Suppressor macrophage (primary cell): Measurements from ENCODE around the gene ZRANB3.
A peak's percentile ranks its signal among the peaks of the same experiment; 100 is the strongest.
"Not testable (repeated sequence)": the region's sequence is repeated elsewhere in the genome, so short reads cannot be mapped to it uniquely, and the experiment has no call there.

Experiments used
- DNase-seq, 4 experiments: peaks; one replicate each; pipeline ENCODE4 v3.0.0-alpha.2; 2020 to 2022

Gene ZRANB3

GRCh38 chr2:135169900-135170753 is 360.9 kb downstream of the ZRANB3 start:
- DNase-seq, result no peak

- DNase-seq, result no peak
Observed at GRCh38 chr2:135168204-135168856, 362.7 kb downstream of the ZRANB3 start.

DNA sequence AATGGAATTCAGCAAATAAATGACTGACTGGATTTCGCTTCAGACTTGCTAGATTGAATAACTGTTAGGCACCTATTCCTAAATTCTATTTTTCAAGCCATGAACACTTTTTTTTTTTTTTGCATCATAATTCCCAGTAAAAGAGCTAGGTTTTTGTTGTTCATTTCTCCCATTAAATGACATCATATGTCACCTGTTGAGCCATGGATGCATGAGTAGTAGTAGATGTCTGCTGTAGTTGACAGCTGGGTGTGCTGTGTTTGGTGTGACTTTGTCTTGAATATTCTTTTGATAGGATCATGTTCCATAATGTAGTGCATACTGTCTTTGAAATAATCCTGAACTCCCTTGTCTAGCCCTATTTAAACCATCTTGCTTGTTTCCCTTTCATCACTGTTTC is 363.7 kb downstream of the ZRANB3 start:
- DNase-seq, result no peak

- no peak for DNase-seq
Observed at GRCh38 chr2:135164431-135164830, 366.6 kb downstream of the ZRANB3 start.

DNA sequence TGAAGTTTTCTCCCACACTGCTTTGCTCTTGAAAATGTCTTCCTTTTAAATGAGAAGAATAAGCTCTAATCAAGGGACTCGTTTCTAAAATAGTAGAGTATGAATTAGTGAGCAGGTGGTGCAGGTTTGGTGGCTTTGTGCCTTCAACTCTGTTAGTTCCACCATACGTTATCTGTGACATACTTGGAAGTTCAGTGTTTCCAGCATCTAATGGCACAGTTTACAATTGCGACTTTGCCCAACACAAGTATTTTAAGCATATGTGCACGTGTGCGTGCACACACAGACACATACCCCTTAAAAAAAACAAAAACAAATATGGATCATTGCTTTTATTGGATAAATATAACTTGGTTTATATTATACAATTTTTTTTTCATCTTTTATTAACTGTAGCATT is 367.1 kb downstream of the ZRANB3 start:
- no peak for DNase-seq

- DNase-seq, result no peak
Observed at GRCh38 chr2:135163306-135163705, 367.7 kb downstream of the ZRANB3 start.

DNA sequence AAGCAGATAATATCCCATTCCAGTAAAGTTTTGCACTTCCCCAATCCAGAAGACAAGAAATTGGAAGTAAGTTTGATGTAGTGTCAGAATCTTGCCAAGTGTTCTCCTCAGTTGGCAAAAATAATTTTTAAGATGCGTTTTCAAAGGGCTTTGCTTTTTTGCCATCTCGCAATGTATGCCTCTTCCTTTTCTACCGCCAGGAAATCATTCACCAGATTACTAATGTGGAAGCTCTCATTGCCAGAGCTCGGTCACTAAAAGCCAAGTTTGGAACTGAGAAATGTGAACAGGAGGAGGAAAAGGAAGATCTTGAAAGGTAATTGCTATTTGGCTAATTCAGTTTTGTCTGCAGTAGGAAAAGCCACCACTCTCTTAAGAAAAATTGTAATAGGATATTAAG is 368.2 kb downstream of the ZRANB3 start:
- DNase-seq, result no peak

- no peak for DNase-seq
Observed at GRCh38 chr2:135162377-135162776, 368.6 kb downstream of the ZRANB3 start.

GRCh38 chr2:135159191-135159590 is 371.8 kb downstream of the ZRANB3 start:
- no peak for DNase-seq

DNA sequence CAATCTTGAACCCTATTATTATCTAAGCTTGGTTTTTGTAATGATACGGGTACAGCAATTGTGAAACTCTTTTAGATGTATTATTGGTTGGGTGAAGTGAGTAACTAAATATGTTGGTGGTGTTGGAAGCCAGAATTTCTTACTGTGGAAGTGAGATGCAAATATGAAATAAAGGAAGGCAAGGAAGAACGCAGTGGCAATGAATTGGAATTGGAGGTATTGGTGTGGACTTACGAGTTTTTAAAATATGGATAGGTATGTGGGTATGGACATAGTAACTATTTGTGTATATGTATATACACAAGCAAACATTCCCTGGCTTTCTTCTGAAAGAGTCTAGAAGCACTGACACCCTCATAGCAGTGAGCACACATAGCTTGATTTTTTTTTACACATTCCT is 373.2 kb downstream of the ZRANB3 start:
- DNase-seq, result no peak

DNA sequence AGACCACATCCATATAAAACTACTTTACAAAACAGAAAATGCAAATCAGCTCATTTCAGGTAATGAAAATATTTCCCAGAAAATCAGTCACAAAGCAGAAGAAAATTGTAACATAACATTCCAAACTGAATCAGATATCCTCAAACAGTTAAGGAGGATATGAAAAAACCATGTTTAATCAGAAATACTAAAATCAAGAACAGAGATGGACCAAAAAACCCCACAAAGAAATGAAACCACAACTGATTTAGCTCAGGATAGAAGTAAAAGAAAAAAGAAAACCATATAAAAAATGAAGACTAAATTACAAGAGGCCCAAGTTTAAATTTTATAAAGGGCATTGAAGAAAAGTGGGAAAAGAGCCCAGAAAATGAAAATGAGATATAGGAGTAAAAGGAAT is 376.1 kb downstream of the ZRANB3 start:
- no peak for DNase-seq

- DNase-seq, result no peak
Observed at GRCh38 chr2:135152361-135152760, 378.7 kb downstream of the ZRANB3 start.

DNA sequence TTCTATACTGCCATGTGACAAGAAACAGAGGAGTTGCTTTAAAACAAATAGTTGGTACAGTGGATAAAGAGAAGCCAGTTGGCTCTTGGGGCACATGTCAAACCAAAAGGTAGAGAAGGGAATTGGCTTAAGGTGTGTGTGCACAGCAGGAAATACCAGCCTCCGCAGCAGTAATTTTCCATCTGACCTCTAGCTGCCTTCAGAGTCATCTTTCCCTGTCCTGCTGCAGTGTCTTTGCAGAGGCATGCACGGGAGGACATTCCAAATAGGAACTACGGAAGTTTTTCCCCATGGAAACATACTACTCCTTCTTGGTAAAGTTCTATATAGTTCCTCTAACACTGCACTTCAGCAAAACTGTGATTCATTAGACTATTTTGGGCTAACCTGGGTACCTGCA is 379.4 kb downstream of the ZRANB3 start:
- no peak for DNase-seq

- DNase-seq, result peak in 2 of 4 experiments; percentile 10 to 12
Observed at GRCh38 chr2:135150725-135151124, 380.3 kb downstream of the ZRANB3 start.

GRCh38 chr2:135149251-135149650 is 381.8 kb downstream of the ZRANB3 start:
- DNase-seq, result no peak

DNA sequence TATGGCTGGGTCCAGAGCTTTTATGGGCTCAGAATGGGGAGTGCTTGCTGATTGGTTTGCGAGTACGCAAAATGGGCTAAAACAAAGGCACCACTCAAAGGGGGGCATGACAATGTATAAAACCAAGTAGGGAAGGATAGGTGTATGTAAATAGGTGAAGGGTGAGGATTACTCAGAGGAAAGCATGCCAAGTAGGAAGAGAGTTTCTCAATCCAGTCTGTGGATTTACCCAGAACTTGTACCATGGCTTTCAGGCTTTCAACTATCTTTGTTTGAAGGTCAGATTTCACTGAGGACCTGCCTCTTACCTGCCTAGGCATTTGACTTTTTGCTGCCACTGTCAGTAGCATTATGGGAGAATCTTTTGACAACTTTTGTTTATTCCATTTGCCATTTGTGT is 386.7 kb downstream of the ZRANB3 start:
- DNase-seq, result no peak

DNA sequence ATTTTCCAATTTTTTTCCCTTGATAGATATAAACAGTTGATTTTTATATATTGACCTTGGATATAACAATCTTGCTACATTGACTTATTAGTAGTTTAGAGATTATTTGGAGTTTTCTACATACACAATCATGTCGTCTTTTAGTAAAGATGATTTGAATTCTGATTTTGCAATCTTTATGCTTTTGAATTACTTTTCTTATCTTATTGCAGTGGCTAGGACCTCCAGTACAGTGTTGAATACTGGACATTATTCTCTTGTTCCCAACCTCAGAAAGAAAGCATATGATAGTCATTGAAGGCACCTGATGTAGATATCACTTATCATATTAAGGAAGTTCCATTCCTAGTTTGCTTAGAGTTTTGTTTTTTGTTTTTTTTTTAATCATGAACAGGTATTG is 388.7 kb downstream of the ZRANB3 start:
- no peak for DNase-seq

DNA sequence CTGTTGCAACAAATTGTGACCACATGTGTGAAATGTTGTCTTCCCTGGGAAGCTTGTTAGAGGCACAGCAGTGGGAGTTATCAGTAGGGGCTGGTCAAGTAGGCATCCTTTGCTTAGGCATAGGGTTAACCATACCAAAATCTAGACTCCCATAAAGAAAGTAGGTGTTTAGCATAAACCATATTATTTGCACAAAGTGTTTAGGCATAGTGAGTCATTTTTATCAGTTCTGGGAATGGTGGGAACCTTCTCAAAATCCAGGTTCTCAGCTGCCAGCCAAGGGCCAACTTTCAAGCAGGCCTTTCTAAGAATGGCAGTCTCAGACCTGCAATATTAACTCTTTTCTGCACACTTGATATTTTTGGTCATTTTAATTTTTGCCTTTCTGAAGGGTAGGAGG is 390.4 kb downstream of the ZRANB3 start:
- DNase-seq, result no peak

GRCh38 chr2:135132314-135132713 is 398.7 kb downstream of the ZRANB3 start:
- DNase-seq, result no peak

DNA sequence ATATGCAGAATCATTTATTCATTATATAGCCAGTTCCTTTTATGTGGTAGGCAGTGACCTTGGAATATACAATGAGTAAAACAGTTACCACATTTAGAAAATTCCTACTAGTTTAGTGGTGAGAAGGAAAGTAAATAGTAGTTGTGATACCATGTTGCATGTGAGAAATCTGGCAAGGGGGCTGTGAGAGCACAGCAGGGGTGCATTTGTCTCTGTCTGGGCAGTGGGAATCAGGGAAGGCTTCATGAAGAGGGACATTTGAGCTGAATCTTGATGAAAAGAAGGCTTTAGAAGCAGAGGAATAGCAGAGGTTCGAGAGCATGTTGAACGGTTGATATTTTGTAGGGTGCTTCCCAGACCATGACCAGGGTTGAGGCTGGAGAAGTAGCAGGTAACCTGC is 400.3 kb downstream of the ZRANB3 start:
- DNase-seq, result no peak

- no peak for DNase-seq
Observed at GRCh38 chr2:135125940-135126339, 405.1 kb downstream of the ZRANB3 start.

DNA sequence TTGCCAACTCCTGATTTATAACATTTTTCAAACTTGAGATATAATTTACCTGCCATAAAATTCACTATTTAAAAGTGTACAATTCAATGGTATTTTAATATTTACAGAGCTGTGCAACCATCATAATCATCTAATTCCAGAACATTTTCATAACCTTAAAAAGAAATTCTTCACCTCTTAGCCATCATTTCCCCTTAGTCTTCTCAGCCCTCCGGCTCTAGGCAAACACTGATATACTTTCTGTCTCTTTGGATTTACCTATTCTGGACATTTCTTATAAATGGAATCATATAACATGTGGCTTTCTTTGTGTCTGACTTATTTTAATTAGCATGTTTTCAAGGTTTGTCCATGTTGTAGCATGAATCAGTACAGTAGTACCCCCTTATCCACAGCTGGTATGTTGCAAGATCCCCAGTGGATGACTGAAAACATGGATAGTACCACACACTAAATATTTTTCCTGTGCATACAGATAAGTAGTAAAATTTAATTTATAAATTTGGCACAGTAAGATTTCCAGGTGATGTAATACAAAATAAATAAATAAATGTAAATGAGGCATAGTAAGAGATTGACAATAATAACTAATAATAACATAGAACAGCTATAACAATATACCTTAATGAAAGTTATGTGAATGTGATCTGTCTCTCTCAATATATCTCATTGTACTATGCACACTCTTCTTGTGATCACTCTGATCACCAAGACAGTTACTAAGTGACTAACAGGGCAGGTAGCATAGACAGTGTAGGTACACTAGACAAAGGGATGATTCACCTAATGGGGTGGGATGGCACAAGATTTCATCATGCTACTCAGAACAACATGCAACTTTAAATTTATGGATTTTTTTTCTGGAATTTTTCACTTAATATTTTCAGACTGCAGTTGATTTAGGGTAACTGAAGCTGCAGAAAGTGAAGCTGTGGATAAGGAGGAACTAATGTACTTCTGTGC is 405.8 kb downstream of the ZRANB3 start:
- DNase-seq, result no peak

- DNase-seq, result not testable (repeated sequence)
Observed at GRCh38 chr2:135121658-135122039, 409.4 kb downstream of the ZRANB3 start.
